Cardiac fibroblast (primary cell): Measurements from ENCODE around the gene GALT.

Source experiments
- DNase-seq, 2 donors: peaks; one replicate each; pipeline versions ENCODE4 v3.0.0 to v3.0.0-alpha.2; 2010; ENCODE audit warnings: low read depth in 2 of 2
- H3K4me3 ChIP-seq, 2 donors: replicated peaks in 1 of 2; 1 replicate in 1 of 2; 2 replicates in 1 of 2; pipeline ENCODE4 v1.5.1; 2011; ENCODE audit warnings: low read depth in 2 of 2, low read length in 2 of 2, mild to moderate bottlenecking in 2 of 2, moderate library complexity in 1 of 2
- TF ChIP-seq, protein P1 (sequence below): IDR thresholded peaks from one replicate; pipeline ENCODE4 v1.5.1; 2011; ENCODE audit warnings: low read depth, mild to moderate bottlenecking, low read length, inconsistent platforms

Gene GALT

GRCh38 chr9:34662526-34663302 lies 16.2 kb downstream of the GALT start, which contains the start of gene CCL27:
Gene CCL27 (minus strand): TSS chr9:34662657. CDS start chr9:34662633, 24 bp downstream.
- no peak within 1 kb of the TSS for H3K4me3 ChIP-seq
- no peak for DNase-seq

DNA sequence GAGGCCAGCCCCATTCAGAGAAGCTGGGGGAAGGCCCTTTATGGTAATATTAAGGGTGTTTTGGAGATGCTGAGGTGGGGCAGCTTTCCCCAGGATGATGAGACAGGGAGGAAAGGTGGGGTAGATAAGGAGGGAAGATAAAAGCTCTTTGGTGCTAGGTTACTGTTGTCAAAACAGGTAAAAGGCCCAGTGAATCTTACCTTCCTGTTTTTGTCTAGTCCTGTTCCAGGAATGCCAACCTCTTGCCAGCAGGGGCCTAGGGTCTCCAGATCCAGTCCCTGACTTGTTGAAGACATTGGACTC lies 16.8 kb downstream of the GALT start:
- no peak overlapping the region for H3K4me3 ChIP-seq
- no peak for DNase-seq

More at GRCh38 chr9:34662526-34663302, 16.2 kb downstream of the GALT start, which contains the start of gene CCL27:
- TF ChIP-seq, protein P1, sequence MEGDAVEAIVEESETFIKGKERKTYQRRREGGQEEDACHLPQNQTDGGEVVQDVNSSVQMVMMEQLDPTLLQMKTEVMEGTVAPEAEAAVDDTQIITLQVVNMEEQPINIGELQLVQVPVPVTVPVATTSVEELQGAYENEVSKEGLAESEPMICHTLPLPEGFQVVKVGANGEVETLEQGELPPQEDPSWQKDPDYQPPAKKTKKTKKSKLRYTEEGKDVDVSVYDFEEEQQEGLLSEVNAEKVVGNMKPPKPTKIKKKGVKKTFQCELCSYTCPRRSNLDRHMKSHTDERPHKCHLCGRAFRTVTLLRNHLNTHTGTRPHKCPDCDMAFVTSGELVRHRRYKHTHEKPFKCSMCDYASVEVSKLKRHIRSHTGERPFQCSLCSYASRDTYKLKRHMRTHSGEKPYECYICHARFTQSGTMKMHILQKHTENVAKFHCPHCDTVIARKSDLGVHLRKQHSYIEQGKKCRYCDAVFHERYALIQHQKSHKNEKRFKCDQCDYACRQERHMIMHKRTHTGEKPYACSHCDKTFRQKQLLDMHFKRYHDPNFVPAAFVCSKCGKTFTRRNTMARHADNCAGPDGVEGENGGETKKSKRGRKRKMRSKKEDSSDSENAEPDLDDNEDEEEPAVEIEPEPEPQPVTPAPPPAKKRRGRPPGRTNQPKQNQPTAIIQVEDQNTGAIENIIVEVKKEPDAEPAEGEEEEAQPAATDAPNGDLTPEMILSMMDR = no peak

DNA sequence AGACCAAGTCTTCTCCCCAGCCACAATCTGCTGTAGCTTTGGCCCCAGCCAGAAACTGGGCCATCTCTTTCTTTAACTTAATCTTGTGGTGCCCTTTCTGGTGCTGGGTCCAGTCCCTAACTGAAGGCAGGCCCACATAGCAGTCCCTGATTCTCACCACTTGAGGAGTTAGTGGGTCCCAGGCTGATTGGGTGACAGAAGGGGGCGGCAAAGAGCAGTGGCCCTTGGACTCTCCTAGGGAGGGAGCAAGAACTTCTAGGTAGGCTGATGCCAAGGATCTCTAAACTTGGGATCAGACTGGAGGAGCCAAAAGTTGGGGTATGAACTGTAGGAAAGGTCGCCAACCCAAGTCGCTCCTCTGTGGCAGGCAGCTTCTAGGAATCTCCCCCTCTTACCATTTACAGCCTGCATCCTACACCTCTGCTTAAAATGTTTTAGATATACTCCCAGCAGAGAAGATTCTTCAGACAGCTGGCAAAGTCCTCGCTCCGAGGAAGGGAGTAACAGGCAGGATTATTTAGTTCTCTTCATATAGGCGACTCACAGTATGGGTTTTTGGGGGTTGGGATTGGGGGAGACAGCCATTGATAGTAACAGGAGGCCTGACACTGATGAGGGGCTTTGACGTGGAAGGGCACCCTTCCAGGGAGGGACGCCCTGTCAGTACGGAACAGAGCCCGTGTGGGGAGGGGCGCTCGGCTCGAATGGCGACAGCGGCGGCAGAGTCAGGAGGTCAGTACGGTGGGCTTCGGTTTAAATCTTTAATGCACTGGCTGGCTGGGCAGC lies 18.0 kb downstream of the GALT start:
- DNase-seq = peak; percentile 80 to 87
- peak overlapping the region; percentile 61 to 62 for H3K4me3 ChIP-seq
- TF ChIP-seq, protein P1 = peak; percentile 93

More for the DNA sequence above, 16.8 kb downstream of the GALT start:
- TF ChIP-seq, protein P1 = no peak

DNA sequence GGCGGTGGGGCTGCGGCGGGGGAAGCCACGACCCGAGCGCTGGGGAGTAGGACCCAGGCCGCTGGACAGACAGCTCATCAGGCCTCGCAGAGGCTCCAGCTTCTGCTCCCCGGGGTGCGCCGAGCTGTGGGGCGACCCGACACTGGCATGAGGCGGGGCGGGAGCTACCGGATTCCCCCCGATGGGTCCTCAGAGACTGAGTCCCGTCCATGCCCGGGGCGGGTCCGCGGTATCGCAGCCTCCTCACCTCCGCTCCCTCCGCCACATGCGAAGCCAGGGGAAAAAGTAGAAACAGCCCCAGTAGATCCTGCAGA lies 18.5 kb downstream of the GALT start:
- no peak for DNase-seq
- TF ChIP-seq, protein P1 = no peak
- H3K4me3 ChIP-seq = peak overlapping the region; percentile 61 to 62

GRCh38 chr9:34665381-34666250 lies 19.1 kb downstream of the GALT start:
- TF ChIP-seq, protein P1 = no peak
- peak; percentile 96 to 98 for DNase-seq
- H3K4me3 ChIP-seq = peak overlapping the region; percentile 80 to 87

- H3K4me3 ChIP-seq = no peak overlapping the region
- TF ChIP-seq, protein P1 = no peak
- DNase-seq = no peak
Measured at GRCh38 chr9:34669809-34670562, 23.5 kb downstream of the GALT start.
